Nucleus accumbens (tissue), 56 donors: ENCODE data around the gene PCDH9.

Source experiments
- DNase-seq, 56 donors: peaks; one replicate each; lab custom pipeline; 2025; lab: John Stamatoyannopoulos, UW

The PCDH9 gene

DNA sequence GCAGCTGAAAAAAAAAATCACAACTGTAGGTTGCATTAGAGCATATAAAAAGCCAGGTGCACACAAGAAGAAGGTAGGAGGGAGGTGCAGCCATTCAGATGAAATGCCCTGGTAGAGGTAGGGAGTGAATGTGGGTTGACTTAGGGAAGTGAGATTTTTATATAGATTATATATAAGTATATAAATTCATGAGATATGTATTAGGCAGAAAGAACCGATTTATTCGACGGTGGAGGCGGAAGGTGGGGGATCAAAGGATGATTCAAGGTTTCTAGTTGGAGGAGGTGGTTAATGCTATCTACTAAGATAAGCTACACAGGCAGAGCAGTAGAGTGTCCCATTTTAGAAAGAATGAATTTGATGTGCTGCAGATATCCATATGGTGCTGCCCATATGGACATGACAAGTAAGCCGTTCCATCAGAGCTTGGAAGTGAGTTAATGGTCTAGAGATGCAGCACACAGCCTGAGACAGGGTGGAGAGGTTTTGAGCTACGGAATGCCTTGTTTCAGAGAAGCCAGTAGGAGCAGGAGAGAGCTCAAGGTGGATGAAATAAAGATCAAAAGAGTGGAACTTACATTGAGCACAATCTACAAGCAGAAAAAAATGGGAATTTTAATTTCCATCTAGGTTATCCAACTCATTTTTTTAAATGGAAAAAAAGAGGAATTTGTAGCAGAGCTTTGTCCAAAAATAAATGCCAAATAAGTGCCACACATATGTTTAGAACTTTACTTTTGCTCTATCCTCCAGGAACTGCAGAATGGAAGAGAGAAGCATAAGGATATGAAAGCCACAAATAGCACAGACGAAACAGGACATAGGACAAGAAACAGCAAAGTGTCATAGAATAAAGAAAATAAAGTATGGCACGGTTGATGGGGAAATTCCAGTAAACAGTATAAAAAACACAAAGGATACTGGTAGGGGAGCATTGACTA, 177.3 kb downstream of the PCDH9 start:
- no peak for DNase-seq

DNA sequence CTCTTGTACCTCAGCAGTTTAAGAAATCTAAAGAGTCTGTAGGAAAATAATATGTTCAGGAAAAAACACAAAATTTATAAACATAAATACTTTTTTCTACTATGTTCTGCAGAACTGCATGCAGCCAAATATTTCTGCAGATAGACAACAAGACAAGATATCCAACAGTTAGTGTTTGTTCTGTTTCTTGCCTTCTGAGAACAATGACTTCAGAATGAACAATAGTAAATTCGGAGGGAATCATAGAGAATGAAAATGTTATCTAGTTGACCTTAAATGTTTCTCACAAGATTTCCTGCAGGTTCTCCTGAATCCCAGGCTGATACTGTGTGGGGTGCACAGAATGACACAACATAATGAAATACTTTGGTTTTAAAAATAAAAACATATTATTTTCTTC, 180.4 kb downstream of the PCDH9 start:
- no peak for DNase-seq

DNA sequence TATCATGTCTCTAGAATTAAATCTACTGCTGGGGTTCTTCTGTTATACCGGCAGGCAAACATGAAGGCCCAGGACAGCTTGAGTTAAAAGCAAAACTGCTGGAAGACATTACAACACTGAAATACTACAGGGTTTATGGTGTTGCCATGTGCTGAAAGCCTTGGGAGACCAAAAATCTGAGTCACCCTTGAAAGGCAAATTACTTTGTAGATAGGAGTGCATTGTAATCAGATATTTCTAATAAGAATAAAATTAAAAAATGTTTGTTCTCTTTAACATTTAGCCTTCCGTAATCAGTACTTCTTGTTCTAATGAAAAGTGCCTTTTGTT, 181.3 kb downstream of the PCDH9 start:
- DNase-seq, result no peak

DNA sequence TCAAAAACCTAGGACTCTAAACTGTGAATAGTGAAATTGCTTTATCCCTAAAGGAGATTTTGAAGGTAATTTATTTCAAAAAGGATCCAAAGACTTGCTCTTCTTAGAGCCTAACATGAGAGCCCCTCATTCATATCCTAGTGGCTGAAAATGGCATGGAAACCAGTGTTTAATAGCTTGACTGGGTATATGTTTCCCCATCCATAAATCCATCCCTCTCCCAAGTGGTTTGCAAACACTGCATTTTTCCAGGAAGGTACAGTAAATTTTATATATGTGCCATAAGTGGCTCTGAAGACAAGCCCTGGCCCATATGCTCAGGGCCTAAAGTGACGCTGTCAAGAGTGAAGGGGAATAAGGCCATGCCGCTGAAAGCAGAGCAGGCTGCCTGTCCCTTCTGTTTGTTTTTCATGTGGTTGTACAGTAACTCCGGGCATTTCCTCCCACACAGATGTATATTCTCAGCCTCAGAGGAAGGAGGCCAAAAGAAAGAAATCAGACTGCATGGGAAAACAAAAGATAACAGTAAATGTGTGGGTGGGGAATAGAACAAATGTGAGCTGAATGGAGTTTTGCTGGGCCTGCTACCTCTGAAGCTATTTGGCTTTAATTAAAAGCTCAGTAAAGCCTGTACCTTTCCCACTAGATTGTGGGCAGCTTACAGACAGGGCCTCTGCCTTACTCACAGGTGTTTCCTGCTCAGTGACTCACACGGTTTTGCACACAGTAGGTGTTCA, 181.9 kb downstream of the PCDH9 start:
- no peak for DNase-seq

DNA sequence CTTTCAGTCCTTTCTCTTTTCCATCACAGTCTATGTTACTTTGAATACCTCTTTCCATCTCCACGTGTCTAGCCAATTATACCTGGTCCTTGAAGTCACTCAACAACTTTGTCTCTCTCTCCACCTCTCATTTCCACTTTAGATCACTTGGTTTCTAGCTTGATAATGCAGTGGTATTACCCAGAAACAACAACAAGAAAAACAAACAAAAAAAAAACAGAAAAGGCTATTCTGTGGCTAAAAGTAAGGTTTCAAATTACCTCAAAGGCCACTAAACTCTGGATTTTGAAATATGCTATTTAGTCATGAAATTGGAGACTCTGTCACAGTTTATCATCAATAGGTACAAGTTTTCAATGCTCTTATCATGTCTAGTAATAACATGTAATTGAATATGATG, 184.8 kb downstream of the PCDH9 start:
- no peak for DNase-seq

DNA sequence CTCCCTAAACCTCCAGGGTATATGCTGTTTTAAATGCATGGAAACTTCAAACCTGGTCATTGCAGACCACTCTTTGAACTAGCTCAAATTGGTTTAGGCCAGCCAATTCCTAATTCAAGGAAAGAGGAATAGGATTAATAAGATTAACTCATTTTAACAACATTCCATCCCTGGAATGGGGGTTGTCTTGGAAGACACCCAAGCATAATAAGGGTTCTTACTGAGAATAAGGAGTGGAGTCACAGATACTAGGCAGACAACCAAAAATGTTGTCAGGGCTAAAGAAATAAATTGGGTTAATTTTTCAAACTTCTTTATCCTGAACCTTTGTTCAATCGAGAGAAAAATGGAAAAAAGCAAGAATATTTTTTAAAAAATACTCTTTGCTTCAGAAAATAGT, 186.2 kb downstream of the PCDH9 start:
- DNase-seq, result no peak

DNA sequence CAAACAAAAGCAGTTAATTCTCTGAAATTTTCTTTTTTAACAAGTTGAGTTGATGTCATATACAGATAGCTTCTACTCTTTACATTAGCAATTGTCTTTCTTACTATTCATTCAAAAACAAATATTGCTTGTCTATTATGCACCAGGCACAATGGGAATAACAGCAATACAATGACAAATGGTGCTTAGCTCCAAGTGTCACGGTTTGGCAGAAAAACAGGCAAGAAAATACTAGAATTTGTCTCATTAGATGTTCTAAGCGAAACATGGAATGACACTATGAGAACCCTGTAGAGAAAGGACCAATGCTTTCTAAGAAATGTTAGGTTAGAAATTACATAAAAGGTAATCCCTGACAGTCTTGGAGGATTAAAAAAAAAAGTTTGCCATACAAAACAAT, 187.6 kb downstream of the PCDH9 start:
- no peak for DNase-seq

DNA sequence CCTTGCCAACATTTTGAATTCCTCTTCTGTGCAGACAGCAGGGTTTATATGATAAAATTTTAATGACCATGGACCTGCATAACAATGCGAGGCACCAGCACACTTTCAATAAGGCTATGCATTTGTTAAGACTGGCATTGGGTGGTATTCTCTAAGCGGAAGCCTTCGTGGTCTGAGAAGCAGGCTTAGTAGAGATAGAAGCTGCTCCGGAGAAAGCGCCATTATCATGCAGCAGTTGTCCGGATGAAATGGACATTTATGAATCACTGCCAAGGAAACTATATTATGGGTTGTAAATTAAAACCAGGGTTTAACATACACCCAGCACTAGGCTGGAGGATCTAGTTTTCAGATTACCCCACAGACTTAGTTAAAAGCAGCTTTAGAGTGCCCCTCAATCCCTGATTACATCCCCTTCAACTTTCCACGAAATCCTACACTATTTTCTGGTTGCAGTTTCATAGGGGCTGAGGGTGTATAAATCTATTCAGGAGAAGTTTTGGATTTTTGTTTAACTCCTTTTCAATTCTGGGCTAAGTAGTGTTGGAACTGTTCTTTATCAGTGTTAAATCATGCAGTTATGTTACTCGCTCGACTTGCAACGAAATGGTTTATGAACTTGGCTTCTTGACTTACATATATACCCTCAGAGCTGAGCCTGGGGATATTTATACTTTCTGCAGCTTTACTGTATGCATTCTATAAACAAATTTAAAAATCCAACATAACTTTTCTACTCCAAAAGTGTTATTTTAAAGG, 193.3 kb downstream of the PCDH9 start:
- DNase-seq, result peak in 4 of 56 donors; percentile 10 to 39 (median 24)

DNA sequence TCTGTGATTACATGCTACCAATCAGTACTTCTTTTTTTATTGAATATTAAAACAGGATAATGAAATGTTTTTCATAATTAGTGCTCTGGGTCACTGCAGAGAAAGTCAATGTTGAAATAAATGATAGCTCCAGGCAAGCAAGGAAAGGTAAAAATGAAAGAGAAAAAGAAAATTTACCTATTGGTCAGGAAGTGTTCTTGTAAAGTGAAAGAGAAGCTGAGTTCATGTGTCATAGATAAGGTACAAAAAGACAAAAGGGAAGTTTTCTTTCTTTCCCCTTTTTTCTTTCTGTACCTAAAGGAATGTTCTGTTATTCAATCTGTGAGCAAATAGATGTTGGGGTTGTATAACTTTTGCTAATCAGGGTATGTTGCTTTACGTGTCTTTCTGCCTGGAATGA, 197.0 kb downstream of the PCDH9 start:
- no peak for DNase-seq

DNA sequence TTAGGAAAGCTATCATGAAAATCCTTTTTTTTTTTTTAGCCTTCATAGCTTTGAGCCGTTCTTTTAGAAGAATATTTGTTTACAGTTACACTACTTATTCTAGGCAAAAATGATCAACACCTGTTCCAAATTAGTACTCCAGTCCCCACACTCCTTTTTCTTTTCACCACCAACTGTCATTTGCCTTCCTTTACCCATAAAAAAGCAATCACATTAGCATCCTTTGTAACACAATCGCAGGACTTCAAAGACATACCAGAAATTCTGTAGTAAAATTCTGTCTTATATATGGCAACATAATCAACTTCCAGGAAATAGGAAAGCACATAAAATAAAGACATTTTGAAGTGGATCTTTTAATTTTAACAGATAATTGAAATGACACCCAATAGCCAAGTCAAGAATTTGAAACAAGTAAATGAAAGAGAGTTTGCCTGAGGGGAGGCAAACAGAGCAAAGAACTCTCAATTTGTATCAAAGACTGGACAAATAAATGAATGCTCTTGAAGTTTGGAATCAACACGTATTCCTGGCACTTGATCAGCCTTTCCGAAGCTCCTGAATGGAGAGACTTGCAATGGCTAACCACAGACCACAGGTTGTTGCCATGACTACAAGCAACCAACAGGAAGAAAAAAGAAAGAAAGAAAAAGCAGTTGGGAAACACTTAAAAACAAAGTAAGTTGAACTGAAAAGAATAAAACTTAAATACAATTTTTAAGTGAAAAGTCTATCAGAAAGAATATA, 206.8 kb downstream of the PCDH9 start:
- peak in 2 of 56 donors; percentile 7 to 10 for DNase-seq

DNA sequence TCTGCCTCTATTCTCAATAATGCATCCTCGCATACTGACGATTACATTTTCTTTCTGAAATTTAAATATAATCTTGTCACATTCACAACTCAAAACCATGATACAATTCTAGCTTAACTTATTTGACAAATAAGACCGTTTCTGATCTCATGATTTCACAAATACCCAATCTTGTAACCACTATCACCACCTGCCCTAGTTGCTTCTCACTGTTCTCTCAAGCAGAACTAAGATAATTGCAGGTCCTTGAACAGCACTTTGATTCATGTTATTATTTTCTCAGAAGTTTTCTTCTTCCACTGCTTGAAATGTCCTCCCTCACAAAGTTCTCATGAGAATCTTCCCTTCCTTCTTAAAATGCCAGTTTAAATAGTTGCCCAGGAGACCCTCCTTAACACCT, 211.4 kb downstream of the PCDH9 start:
- no peak for DNase-seq

DNA sequence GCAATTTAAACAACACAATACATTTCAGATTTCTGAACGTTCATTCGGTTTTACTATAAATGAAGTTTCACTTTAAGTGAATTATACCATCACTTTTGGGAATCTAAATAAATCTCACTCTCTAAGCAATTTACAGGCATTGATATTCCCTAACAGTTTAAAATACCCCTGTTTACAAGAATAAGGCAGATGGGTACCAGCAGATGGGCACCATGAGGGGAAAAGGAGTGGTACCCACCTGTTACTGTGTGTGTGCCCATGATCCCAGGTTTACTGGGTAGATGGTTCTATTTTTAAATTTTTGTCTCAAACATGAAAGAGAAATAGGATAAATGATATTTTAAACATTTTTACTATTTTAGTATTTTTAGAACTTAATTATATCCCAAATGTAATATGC, 212.9 kb downstream of the PCDH9 start:
- DNase-seq, result no peak

DNA sequence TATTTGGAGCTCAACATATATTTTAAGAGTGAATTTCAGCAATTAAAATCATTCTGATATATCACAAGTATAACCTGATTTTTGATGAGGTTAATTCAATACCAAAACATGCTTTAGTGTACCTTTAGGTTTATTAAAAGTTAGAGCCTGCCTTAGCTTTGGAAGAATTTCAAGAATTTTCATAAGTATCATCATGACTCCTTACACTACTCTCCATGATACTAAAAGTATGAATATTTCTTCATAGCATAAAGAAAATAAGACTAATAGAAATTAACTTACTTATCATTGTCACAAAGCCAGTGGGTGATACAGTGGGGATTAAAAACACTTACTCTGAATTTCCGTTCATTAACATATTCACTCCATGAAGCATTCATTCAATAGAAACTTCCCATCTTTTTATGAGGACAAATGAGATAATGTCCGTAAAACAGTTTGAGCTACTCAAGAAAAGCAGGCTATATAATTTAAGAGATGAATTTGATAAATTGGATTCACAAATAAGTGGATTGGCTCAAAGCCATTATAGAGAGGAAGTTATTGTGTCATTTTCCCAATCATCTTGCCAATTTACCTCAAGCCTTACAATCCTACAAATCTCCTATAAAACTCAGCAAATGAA, 214.0 kb downstream of the PCDH9 start:
- DNase-seq, result no peak

DNA sequence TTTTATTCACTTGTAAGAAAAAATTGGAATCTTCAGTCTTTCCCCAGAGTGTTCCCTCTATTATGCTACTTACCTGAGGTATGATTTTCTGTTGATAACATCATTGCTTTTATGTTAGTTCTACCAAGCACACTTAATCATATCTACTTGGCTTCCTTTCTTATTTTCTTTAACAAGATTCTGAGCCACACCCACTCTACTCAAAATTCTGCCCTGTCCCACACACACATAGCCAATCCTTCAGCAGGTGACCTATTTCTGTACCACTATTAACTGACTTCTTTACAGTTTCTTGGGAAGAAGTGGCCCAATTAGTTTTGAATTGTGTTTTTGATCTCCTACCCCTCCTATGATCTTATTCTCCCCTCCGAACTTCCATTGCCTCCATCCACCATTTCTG, 215.7 kb downstream of the PCDH9 start:
- no peak for DNase-seq

DNA sequence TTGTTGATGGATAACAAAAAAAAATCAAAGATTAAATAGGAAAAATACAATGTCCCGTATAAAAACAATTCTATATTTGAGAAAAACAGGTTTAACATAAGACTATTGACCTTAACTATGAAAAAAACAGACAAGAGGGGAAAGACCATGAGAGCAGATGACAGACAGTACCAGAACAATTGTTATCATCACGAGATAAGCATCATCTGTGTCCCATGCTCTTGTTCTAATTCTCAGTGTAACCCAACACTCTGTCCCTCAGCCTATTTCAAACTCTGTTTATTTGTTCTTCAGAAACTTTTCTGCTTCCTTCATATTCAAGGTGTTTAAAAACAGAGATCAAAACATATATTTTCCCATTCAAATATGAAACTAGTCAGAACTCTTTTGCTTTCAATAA, 216.4 kb downstream of the PCDH9 start:
- no peak for DNase-seq

DNA sequence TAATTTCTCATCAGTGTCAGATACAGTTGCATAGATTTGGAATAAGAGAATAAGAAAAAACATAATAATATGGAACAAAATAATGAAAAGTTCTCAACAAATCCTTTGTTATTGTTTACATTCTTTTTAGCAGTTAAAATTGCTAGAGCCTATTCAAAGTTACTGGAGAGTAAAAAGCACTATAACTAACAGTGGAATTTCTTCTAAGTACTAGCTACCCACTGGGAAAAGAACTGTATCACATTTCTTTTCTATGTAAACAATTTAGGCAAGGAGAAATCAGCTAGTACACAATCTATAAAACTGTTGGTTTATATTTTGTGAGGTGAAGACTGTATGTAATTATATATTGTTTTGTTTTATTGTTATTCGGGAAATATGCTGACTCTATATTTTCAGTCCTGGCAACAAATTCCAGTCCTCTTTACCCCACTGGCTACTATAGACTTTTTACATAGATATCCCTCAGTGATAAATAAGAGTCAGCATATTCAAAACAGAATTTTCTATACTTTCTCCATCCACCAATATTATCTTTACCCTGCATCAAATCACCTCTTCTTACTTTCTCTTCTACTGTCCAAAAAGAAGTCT, 222.0 kb downstream of the PCDH9 start:
- DNase-seq, result no peak

DNA sequence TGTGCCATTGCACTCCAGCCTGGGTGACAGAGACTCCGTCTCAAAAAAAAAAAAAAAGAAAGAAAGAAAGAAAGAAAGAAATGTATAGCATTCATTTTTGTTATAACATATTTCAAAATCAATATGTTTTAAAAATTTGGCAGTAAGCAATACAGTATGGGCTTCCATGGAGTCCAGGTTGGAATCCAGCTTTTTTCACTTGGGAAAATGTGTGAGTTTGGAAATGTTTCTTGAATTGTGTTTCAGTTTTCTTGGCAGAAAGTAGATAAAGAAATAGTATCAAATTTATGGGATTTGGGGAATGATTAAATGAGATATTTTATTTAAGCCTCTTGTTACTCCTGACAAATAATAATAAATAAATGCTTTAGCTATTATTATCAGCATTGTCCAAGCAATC, 225.6 kb downstream of the PCDH9 start:
- no peak for DNase-seq

DNA sequence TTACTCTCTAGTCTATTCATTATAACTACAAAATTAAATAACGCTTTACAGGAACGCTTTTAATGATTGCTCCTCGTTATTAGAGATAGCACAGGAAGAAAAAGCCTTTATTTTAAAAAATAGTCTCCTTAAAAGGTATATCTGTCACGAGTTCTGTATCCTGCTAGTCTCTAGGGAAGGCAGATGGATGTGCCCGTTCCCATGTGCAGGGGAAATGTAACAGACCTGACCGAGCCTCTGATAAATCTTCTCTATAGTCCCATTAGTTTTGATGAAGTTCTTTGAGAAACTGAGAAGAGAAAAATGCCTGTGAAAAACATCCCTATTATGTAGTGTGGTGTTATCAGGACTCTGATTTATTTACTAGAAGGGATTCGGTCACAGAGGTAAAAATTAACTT, 226.4 kb downstream of the PCDH9 start:
- DNase-seq, result no peak

DNA sequence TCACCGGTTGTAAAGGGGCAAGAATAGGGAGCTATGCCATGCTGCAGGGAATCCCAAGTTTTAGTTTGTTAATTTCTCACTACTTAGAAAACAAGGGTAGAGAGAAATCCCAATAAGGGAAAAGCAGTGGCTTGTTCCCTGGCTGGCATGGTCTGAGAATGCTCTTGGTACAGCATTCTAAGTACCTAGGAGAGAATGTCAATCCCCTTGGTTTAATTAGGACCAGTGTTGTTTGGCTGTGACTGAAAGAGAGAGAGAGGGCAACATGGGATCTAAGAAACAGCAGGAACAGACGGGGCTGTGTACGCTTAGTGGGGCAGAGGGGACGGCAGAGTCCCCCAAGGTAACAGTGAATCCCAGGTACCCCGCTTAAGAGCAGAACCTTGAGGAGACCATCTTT, 228.8 kb downstream of the PCDH9 start:
- peak in 12 of 56 donors; percentile 4 to 54 (median 22) for DNase-seq

DNA sequence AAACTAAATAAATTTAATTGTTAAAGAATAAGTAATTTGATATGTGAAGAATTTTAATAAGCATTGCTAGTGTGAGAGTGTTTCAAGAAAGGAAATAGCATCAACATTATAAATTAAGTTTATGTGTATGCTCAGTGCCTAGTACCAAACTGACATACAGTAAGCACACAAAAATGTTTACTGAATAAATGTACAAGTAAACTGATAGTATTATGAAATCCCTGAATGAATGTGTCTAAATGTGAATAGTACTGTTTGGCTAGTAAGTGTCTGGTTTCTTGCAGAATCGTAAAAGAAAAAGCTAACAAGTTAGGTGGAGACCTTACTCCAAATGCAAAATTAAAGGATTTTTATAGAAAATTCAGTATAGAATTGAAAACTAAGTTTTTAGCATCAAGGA, 233.6 kb downstream of the PCDH9 start:
- no peak for DNase-seq
